Inflammatory macrophage treated with lipopolysaccharide for 4 hours (primary cell): ENCODE measurements around the gene LRRC8D.

Experiments
- DNase-seq: peaks from one replicate; pipeline ENCODE4 v3.0.0-alpha.2; 2020

The LRRC8D gene

DNA sequence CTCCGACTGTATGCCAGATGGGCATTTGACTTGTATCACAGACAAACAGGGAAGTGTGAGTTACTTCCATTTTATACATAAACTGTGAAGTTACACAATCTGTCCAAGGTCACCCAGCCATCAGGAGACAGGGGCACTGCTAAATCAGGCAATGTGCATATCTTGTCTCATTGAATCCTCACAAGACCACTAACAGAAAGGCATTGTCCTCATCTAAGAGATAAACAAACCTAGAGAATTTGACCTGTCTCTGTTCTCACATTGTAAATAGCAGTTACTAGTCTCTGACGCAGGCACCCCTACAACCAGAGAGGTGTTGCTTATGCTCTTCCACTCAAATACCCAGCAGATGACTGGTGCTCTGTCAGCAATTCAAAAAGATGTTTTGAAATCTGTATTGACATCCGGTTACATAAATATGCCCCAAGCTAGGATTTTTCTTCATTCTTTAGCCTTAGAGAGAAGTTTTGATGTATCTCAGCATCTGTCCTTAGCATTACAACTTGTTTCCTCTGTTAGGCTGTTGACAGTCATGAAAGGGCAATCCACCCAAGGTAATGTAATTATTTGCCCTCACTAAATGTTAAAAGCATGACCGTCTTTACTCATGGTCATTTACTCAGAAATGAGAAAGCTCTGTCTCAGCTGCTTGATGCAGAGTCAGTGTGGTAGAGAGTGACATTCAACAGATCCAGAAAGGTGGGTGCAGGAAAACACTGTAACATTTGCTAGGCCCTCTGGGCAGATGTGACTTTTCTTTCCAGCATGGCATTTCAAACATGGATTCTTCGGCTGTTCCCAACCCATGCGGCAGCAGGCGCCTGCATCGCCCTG is 122.2 kb downstream of the LRRC8D start:
- peak; percentile 75 for DNase-seq

DNA sequence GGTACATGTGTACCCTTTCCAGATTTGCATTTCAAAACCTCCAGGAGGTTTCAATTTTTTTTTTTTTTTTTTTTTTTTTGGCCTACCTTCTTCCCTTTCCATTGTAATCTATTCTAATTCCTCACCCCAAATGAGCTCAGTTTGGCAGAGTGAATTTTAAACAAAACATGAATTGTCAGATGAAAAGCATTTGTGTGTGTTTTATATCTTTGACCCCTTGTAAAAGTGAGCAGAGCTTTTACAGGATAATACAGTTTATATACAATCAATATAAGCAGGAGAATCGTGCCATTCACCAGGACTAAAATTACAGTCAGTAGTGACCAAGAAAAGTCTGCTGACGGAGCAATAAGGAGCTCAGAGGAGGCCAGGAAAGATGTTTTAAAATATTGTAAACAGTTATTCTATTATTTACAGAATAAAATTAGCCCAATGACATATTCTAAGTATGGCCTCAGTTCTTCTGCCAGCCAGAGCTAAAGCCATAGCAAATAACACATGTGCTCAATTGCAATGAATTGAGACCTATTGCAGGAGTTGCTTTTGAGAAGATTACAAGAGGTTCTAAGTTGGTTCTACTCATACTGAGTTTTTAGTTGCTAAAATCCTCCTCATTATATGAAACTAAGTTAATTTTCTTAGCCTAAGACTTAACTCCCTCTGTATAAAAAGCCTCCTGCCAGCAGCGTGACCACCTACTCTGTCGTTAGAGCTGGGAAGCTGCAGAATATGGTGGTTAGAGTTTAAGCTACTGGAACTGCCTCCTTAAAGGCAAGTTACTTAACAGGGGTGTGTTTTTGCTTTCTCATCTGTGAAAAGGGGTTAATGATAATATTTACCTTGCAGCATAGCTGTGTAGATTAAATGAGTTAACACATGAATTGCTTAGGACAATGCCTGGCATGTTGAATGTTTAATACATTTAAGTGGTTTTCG is 123.3 kb downstream of the LRRC8D start:
- no peak for DNase-seq

DNA sequence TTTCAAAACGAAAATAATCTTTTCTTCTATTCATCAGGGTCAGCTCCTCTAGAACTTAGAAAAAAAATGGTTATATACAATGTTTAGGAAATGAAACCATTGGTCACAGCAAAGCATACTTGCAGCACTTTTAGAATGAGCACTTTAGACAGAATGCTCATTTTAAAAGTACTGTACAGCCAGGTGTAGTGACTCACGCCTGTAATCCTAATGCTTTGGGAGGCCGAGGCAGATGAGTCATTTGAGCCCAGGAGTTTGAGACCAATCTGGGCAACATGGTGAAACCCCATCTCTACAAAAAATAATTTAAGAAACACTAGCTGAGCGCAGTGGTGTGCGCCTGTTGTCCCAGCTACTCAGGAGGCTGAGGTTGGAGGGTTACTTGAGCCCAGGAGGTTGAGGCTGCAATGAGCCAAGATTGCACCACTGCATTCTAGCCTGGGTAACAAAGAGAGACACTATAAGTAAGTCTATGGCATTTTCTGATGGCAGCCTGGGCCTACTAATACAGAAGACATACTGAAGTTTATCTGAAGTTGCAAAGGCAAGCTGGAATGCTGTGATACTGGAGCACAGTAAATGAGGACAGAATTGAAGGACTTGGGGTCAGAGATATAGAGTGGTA is 125.1 kb downstream of the LRRC8D start:
- DNase-seq, result no peak

DNA sequence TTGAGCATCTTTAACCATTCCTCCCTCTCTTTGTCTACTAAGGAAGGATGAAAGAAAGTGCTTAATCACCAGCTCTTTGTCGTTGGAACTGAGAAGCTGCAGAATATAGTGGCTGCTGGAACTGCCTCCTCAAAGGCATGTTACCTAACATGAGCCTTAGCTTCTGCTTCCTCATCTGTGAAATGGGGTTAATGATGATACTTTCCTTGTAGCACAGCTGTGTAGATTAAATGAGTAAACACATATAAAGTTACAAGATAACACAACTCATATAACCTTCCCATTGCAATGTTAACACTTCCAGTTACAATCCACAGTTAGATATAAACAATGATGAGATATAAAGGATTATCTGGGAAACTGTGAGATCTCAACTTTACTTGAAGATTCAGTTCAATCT is 125.7 kb downstream of the LRRC8D start:
- DNase-seq, result peak; percentile 31

DNA sequence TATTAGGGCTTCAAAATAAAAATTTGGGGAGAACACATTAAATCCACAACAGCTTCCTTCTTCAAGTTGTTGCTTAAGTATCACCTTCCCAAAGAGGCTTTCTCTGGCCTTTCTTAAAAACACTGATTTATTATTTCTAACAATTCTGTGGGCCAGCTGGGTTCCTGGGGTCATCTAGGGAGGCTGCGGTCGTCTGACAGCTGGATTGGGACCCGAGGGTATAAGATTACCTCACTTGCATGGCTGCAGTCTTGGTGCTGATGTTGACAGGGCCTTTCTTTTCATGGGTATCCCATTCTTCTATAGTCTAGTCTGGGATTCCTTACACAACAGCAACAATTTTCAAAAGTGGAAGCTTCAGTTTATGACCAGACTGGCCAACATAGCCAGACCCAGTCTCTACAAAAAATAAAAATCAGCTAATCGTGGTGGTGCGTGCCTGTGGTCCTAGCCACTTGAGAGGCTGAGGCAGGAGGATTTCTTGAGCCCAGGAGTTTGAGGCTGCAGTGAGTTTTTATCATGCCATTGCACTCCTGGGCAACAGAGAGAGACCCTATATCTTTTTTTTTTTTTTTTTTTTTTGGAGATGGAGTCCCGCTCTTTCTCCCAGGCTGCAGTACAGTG is 128.0 kb downstream of the LRRC8D start:
- no peak for DNase-seq

DNA sequence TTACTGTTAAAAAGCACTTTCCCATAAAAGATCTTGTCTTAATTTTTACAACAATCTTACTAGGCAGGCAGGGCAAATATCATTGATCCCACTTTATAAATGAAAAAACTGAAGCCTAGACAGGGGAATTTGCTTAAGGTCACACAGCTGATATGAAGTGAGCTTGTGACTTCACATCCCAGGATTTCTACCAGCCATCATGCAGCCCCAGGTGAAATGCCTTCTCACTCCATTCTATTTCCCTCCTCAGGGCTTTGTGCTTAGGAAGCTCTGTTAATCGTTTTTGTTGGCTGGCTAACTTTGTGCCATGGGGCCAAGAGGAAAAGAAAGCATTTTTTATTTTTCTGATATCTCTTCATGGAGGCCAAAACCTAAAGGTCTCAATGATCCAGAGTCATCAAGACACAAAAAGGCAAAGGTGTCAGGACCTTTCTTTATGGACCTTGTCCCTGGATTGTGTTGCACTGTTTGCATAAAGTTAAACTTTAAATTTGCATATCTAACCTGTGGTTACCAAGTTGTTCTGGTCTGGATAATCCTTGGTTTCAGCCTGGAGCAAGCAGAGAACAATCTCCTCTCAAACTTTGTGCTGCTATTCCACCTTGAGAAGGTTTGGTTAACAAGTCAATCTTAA is 129.3 kb downstream of the LRRC8D start:
- no peak for DNase-seq

DNA sequence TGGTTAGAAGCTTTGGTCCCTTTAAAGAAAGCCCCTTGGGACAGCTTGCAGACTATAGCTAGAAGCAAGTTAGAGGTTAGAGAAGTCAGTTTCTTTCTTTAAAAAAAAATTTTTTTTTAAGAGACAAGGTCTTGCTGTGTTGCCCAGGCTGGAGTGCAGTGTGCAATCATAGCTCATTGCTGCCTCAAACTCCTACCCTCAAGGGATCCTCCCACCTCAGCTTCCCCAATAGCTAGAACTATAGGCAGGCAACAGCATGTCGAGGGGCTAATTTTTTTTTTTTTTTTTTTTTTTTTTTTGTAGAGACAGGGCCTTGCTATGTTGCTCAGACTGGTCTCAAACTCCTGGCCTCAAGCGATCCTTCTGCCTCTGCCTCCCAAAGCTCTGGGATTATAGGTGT is 129.9 kb downstream of the LRRC8D start:
- DNase-seq, result no peak

DNA sequence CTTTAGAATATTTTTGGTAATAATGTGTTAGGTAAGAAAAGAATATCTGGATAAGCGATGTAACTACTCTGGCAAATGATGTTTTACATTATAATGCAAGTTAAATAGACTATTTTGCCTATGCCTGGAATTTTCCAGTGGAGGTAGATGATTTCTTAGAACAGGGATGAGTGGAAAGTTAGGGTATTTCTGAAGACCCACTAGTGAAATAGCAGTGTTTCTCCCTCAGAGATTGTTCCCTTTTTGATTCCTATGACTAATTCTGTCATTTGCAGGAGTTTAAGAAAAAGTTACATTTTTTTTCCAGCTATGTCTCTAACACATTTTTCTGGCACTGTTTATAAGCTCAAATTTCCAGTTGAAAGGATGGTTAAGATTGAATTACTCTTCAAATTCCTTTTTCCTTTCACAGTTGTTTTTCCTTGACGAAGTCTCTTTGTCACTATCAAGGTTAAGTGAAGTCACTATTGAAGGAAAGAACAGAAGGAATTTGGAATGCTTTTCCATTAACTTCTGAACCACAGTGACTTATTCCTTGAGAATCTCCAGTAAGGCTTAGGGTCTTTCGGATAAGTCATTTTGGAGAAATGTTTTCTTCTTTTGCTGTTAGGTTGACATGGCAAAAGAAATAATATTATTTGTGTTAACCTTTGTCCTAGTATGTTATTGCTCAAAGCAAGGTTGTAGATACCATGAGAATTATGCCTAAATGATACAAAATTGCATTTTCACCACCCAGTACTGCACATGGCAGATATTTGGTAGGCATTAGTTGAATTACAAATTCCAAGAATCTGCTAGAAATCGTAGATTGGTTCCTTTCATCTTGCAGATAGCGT is 131.2 kb downstream of the LRRC8D start:
- peak; percentile 43 for DNase-seq

DNA sequence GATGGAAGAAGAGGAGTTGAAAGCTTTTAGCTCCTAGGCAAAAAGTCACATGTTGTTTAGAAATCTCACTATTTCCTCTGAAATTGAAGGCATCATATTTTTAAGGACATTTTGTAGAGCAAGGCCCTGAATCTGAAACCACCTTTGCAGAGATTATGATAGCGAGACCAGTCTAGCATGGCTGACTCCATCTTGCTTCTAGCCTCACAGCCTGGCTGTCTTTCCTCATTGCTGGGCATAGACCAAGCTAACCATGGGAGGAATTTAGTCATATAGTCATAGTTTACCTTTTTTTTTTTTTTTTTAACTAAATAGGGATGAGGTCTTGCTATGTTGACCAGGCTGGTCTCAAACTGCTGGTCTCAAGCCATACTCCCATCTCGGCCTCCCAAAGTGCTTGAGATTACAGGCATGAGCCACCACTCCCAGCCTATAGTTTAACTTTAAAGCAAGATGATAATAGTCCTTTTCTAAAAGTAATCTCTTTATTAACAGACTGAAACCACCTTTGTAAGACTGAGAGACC is 131.8 kb downstream of the LRRC8D start:
- DNase-seq, result no peak

DNA sequence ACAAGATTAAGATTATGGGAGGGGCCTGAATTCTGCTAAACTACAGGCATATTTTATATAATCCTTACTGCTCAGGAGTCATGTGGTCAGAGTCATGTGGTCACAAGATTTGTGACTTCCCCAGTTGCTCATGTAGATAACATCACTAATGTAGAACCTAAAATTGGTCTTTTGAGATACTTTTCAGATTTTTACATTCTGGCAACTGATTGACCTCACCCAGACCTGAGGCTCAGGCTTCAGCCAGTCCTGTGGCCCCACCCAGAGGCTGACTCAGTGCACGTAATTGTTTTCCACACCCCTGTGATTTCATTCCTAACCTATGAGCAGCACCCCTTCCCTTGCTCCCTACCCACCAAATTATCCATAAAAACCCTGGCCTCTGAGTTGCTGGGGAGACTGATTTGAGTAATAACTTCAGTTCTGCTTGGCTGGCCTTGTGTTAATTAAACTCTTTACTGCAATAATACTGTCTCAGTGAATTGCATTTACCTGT is 132.3 kb downstream of the LRRC8D start:
- peak; percentile 64 for DNase-seq

DNA sequence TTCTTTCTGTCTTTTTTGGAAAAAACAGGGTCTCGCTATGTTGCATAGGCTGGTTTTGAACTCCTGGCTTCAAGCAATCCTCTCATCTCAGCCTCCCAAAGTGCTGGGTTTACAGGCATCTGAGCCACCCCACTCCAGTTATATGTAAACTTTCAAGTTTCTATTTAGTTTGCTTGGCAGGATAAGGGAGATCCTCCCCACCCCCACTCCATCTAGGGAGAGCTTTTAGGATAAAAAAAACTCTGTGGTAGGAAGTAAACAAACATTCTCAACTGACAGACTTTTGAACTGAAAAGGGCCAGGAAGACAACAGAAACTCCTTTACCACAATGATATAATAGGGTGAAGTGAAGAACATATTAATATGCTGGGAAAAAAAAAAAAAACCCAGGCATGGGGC is 133.1 kb downstream of the LRRC8D start:
- DNase-seq, result no peak

DNA sequence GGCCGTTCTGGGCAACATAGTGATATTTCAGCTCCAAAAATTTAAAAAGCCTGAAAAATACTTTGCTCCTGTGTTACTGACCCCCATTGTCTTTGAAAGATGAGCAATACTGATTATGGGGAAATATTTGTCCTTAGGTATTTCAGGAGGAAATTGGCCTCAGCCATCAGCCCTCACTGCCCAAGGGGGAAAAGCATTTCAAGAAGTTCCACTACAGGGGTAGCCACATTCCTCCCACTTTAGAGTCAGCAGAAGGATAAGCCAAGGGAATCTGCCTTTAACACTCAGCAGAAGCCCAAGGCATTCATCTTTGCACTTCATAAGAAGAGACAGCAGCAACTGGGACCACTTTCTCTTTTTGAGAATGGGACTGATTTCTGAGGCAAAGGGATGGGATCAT is 133.6 kb downstream of the LRRC8D start:
- no peak for DNase-seq

DNA sequence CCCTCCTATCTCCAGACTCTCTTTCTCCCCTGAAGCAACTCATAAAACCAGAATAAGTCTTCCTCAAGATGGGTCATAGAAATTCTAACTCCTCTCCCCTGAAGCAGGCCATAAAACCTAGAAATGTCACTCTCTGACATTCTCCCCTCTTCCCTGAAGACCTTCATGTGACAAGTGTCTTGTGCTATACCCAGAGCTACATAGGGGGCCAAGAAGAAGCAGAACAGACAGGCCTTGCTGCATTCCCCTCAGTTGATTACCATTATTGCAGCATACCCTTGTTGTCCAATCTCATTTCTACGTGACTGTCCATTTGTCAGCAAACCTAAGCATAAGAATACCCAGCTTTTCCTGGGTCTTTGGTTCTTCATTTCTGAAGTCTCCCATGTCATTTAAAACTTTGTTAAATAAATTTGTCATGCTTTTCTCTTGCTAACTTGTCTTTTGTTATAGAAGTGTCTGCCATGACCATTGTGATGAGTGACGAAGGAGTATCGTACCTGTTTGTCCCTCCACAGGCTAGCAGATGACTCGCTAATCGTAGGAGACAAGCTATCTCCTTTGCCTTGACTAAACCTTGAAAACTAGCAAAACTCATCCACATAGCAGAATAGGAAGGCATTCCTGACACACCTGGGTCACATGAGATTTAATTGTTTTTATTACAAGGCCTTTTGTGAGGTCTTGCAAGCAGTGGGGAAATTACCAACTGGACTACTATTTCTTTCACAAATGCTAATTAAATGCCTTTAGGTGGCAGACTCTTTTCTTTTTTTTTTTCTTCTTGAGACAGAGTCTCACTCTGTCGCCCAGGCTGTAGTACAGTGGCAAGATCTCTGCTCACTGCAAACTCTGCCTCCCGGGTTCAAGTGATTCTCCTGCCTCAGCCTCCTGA is 134.7 kb downstream of the LRRC8D start:
- DNase-seq, result no peak

DNA sequence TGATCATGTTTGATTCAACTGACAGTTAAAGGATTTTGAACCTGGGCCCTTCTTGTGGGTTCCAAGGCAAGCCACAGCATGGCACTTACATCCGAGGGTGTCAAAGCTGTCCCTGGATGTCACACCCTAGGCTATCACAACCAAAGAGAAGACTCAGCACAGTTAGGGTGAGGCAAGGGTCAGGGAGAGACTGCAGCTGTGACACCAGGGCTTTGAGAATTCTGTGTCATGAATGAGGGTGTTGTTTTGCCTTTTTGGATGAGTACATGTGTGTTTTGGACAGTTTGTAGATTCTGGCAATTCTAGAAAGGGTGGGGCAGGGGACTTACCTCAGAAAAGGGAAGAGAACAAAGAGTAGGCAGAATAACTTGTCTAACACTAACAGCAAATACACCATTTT is 136.3 kb downstream of the LRRC8D start:
- DNase-seq, result peak; percentile 52

DNA sequence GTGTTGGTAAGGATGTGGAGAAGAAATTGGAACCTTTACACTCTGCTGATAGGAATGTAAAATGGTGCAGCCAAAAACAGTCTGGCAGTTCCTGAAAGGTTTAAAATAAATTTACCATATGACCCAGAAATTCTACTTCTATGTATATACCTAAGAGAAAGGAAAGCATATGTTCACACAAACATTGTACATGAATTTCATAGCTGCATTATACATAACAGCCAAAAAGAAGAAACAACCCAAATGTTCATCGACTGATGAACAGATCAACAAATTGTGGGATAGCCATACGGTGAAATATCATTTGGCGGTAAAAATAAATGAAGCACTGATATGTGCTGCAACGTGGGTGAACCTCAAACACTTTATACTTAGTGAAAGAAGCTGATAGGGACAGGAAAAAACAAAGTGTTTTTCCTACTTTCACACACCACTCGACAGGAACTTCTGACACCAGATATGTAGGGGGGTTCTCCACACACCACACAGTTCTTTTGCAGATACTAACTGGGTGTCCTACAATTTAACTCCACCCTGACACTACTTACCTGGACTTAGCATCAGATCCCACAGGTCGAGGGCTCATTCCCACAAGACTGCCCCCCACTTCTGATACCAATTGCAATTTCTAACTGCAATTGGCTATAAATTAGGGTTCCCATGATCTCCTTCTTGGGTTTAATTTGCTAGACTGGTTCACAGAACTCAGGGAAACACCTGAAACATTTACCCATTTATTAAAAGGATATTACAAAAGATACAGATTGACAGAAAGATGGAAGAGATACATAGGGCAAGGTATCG is 138.2 kb downstream of the LRRC8D start:
- no peak for DNase-seq

DNA sequence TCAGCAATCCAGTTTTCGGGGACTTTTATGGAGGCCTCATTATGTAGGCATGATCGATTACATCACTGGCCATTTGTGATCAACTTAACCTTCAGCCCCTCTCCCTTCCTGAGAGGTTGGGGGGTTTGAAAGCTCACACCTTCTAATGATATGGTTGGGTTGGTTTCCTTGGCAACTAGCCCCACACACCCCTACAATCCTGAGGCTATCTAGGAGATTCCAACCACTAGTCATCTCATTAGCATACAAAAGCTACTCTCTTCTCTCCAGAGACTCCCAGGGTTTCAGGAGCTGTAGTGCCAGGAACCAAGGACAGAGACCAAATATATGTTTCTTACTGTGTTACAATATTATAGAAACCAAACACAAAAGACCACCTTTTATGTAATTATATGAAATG is 138.9 kb downstream of the LRRC8D start:
- DNase-seq, result no peak

DNA sequence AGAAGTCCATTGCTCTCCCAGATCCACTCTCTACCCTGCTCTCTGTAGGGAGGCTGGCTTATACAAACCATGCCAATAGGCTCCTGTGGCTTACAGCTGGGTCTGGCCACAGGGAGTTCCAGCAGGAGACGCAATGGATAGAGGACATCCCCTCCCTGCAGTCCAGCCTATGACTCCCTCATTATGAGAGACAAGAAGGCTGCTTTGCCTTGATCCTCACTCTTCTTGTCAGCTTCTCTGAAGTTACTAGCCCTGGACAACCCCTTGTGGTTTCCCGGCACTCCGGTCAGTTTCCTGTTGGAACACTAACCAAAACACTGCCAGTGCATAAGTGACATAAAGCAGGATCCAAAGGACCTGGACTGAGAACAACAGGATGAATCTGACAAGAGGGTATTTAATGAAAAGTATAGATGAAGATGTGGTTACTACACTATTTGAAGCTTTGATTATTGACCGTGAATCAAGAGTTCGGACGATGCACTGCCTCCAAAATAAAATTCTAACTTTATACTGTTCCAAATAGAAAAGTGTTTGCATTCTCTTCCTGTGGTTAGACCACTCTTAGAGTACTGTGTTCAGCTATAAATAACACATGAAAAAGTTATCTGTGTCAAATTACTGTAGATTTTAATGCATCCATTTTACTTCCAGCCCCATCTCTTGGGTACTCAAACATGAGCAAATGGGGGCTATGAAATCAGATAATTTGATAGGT is 141.4 kb downstream of the LRRC8D start:
- no peak for DNase-seq

DNA sequence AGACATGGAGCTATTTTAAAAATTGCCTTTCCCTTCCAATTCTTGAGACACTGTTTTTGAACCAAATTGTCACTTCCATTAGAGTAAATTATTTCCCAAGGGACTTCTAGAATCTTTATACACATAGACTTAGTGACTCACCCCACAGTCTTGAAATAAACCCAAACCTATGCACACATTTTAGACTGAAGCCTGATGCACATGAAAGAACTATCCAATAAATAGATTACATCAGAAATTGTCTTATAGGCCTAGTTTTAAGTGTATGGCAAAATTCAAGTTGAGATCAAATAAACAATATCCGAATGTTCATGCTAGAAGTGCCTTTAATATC is 141.9 kb downstream of the LRRC8D start:
- no peak for DNase-seq
